ENCODE data around the gene HS1BP3.

The HS1BP3 gene

GRCh38 chr2:20645301-20645701, 5.6 kb downstream of the HS1BP3 start:
- Histone ChIP-seq H3K4me1 (peaks cover 12% of the 10 kb centered on the region), H3K36me3 (ENCODE audit: control insufficient read depth, insufficient read depth, low read length) (no peaks in the 10 kb centered on the region), H2AFZ (no peak overlapping the region), H3K79me2 (peaks cover 8% of the 10 kb centered on the region), H3K27ac (no peak overlapping the region), H3K27me3 (ENCODE audit: control insufficient read depth, insufficient read depth, low read length) (no peaks in the 10 kb centered on the region), H3K9ac (no peak overlapping the region), H3K4me3 (ENCODE audit: low read depth, low read length) (no peak overlapping the region), H3K4me2 (ENCODE audit: low read length) (no peak overlapping the region), H3K9me3 (ENCODE audit: control insufficient read depth, low read length) (no peaks in the 10 kb centered on the region)
- TF ChIP-seq, protein P1, sequence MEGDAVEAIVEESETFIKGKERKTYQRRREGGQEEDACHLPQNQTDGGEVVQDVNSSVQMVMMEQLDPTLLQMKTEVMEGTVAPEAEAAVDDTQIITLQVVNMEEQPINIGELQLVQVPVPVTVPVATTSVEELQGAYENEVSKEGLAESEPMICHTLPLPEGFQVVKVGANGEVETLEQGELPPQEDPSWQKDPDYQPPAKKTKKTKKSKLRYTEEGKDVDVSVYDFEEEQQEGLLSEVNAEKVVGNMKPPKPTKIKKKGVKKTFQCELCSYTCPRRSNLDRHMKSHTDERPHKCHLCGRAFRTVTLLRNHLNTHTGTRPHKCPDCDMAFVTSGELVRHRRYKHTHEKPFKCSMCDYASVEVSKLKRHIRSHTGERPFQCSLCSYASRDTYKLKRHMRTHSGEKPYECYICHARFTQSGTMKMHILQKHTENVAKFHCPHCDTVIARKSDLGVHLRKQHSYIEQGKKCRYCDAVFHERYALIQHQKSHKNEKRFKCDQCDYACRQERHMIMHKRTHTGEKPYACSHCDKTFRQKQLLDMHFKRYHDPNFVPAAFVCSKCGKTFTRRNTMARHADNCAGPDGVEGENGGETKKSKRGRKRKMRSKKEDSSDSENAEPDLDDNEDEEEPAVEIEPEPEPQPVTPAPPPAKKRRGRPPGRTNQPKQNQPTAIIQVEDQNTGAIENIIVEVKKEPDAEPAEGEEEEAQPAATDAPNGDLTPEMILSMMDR (IDR thresholded peaks at IDR 0.05) = no peak

GRCh38 chr2:20643826-20644225, 7.1 kb downstream of the HS1BP3 start:
- no peaks in the 10 kb centered on the region for H3K27me3 ChIP-seq (ENCODE audit: control insufficient read depth, insufficient read depth, low read length)
- no peak overlapping the region for H3K4me3 ChIP-seq (ENCODE audit: low read depth, low read length)
- no peaks in the 10 kb centered on the region for H3K9me3 ChIP-seq (ENCODE audit: control insufficient read depth, low read length)
- no peak overlapping the region for H2AFZ ChIP-seq
- TF ChIP-seq, protein P1 (IDR thresholded peaks at IDR 0.05) = no peak
- H3K9ac ChIP-seq = no peak overlapping the region
- H3K4me1 ChIP-seq = no peaks in the 10 kb centered on the region
- no peak overlapping the region for H3K27ac ChIP-seq
- no peaks in the 10 kb centered on the region for H3K79me2 ChIP-seq
- H3K4me2 ChIP-seq (ENCODE audit: low read length) = no peak overlapping the region
- no peaks in the 10 kb centered on the region for H3K36me3 ChIP-seq (ENCODE audit: control insufficient read depth, insufficient read depth, low read length)

DNA sequence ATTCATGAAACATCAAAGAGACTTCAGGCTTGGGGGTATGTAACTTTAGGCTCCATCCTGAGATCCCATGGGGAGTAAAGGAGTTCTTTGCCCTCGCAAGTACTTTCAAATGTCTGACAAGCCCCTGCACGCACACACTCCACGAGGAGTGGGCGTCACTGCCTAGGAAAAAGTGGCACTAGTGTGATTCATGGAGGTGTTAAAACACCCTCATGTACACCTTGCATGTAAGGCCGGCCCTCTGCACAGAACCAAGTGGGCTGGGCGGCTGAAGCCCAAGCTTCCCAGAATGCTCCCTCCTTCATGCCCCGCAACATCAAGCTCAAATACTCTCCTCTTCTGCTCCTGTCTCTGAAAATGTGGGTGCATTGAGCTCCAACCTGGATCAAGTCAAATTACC, 7.8 kb downstream of the HS1BP3 start:
- Histone ChIP-seq H3K36me3 (ENCODE audit: control insufficient read depth, insufficient read depth, low read length) (no peaks in the 10 kb centered on the region), H3K4me3 (ENCODE audit: low read depth, low read length) (no peak overlapping the region), H3K9me3 (ENCODE audit: control insufficient read depth, low read length) (no peaks in the 10 kb centered on the region), H3K27me3 (ENCODE audit: control insufficient read depth, insufficient read depth, low read length) (no peaks in the 10 kb centered on the region), H2AFZ (no peak overlapping the region), H3K27ac (no peak overlapping the region), H3K4me1 (no peaks in the 10 kb centered on the region), H3K9ac (no peak overlapping the region), H3K4me2 (ENCODE audit: low read length) (no peak overlapping the region), H3K79me2 (no peaks in the 10 kb centered on the region)
- TF ChIP-seq, protein P1 (IDR thresholded peaks at IDR 0.05) = no peak

DNA sequence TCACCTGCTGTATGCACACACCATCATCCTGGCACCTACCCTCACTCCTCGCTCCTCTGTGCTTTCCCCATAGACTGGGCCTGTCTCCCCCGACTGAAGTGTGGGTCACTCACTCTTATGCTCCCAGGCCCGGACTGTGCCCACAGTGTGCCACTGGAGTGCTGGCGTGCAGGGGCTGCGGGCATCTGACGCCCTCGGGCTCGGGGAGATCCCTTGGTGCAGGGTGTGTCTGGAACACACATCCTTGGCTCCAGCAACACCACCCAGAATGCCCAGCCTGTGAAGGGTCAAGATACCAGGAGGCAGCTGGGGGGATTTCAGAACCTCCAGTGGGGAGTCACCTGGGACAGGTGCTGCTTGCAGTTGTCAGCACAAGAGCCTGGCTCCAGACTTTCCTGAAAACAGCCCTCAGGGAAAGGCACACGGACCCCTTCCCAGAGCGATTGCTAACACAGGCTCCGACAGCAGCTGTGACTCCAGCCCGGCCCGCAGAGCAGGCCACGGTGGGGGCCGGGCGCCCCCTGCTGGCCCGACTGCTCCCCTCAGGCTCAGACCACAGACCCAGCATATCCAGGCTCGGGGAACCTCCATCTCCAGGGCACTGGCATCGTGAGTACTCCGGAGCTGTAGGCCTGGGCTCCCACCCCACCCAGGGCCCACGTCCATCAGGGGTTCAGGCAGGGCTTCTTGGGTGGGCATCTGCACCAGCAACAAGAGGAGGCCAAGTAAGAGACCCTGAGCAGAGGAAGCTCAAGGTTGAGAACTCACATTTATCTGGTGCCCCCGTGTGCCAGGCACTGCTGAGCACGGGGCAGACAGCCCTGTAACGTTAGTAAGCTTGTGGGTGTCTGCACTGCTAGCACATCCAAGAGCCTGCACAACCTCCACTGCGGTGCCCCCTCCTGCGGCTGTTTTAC, 8.6 kb downstream of the HS1BP3 start:
- TF ChIP-seq, protein P1 (IDR thresholded peaks at IDR 0.05) = peak; percentile 94
- Histone ChIP-seq H3K4me3 (ENCODE audit: low read depth, low read length) (no peak overlapping the region), H3K4me2 (ENCODE audit: low read length) (no peak overlapping the region), H3K36me3 (ENCODE audit: control insufficient read depth, insufficient read depth, low read length) (no peaks in the 10 kb centered on the region), H3K27ac (no peak overlapping the region), H3K27me3 (ENCODE audit: control insufficient read depth, insufficient read depth, low read length) (no peaks in the 10 kb centered on the region), H3K4me1 (no peaks in the 10 kb centered on the region), H3K9ac (no peak overlapping the region), H3K79me2 (no peaks in the 10 kb centered on the region), H2AFZ (peak overlapping the region; percentile 50), H3K9me3 (ENCODE audit: control insufficient read depth, low read length) (no peaks in the 10 kb centered on the region)
